ENCODE results near the gene GPN1.
"Not testable (repeated sequence)": the region's sequence is repeated elsewhere in the genome, so short reads cannot be mapped to it uniquely, and the experiment has no call there.

GPN1 gene

GRCh38 chr2:27628767-27629709 lies at the start of gene GPN1, which contains the start of gene CCDC121:
GPN1 (plus strand) TSS chr2:27629050; CDS start chr2:27629059, 9 bp downstream.
CCDC121 (minus strand) TSS chr2:27629012; CDS start chr2:27627799, 1,213 bp downstream.
- DNase-seq, result peak; percentile 92 to 93

GRCh38 chr2:27581417-27582128 lies 47.3 kb upstream of the GPN1 start:
- peak in 1 of 2 donors; percentile 2 for DNase-seq

GRCh38 chr2:27582129-27582694 lies 46.6 kb upstream of the GPN1 start:
- peak in 1 of 2 donors; percentile 3 for DNase-seq

- DNase-seq, result peak; percentile 88 to 89
Observed at GRCh38 chr2:27582695-27583389, 46.0 kb upstream of the GPN1 start, which contains the start of gene ZNF512. ZNF512 (plus strand) TSS chr2:27583042; CDS start chr2:27583113, 71 bp downstream.

GRCh38 chr2:27583390-27583915 lies 45.4 kb upstream of the GPN1 start:
- peak in 1 of 2 donors; percentile 3 for DNase-seq

- no peak for DNase-seq
Observed at GRCh38 chr2:27584597-27584996, 44.3 kb upstream of the GPN1 start.

GRCh38 chr2:27587025-27587424 lies 41.8 kb upstream of the GPN1 start:
- no peak for DNase-seq

- DNase-seq, result no peak
Observed at GRCh38 chr2:27588308-27588707, 40.5 kb upstream of the GPN1 start.

- no peak for DNase-seq
Observed at GRCh38 chr2:27591745-27592144, 37.1 kb upstream of the GPN1 start.

- no peak for DNase-seq
Observed at GRCh38 chr2:27593240-27593639, 35.6 kb upstream of the GPN1 start.

- not testable (repeated sequence) for DNase-seq
Observed at GRCh38 chr2:27594020-27594703, 34.7 kb upstream of the GPN1 start.

GRCh38 chr2:27595412-27595811 lies 33.4 kb upstream of the GPN1 start:
- DNase-seq, result not testable (repeated sequence)

GRCh38 chr2:27596627-27597026 lies 32.2 kb upstream of the GPN1 start:
- no peak for DNase-seq

GRCh38 chr2:27606611-27607010 lies 22.2 kb upstream of the GPN1 start:
- no peak for DNase-seq

GRCh38 chr2:27613985-27614384 lies 14.9 kb upstream of the GPN1 start:
- no peak for DNase-seq

GRCh38 chr2:27615316-27615715 lies 13.5 kb upstream of the GPN1 start:
- no peak for DNase-seq

GRCh38 chr2:27621524-27621923 lies 7.3 kb upstream of the GPN1 start:
- no peak for DNase-seq

GRCh38 chr2:27622921-27623384 lies 5.9 kb upstream of the GPN1 start:
- DNase-seq, result no peak

GRCh38 chr2:27624943-27625342 lies 3.9 kb upstream of the GPN1 start:
- DNase-seq, result no peak

- not testable (repeated sequence) for DNase-seq
Observed at GRCh38 chr2:27626323-27626722, 2.5 kb upstream of the GPN1 start.

GRCh38 chr2:27626921-27627320 lies 1.9 kb upstream of the GPN1 start:
- not testable (repeated sequence) for DNase-seq
